ENCODE results near the gene ADAM19.
"Not testable (repeated sequence)": the region's sequence is repeated elsewhere in the genome, so short reads cannot be mapped to it uniquely, and the experiment has no call there.

The ADAM19 gene

GRCh38 chr5:157431544-157432200 is 143.9 kb downstream of the ADAM19 start:
- Histone ChIP-seq H3K27ac (no peak overlapping the region), H3K9me3 (ENCODE audit: severe bottlenecking) (peaks cover 5% of the 10 kb centered on the region), H3K4me3 (ENCODE audit: low read depth, low read length) (no peak overlapping the region), H3K36me3 (no peaks in the 10 kb centered on the region), H3K27me3 (ENCODE audit: insufficient read depth, low read depth, severe bottlenecking) (no peaks in the 10 kb centered on the region)
- DNase-seq, result no peak
- TF ChIP-seq CTCF (IDR thresholded peaks at IDR 0.05; ENCODE audit: low read depth, low read length), result peak; percentile 24; the same call in 1 of the 2 replicates

- not testable (repeated sequence) for H3K4me3 ChIP-seq (ENCODE audit: low read depth, low read length); H3K9me3 ChIP-seq (ENCODE audit: severe bottlenecking); H3K27ac ChIP-seq; DNase-seq; H3K27me3 ChIP-seq (ENCODE audit: insufficient read depth, low read depth, severe bottlenecking); H3K36me3 ChIP-seq
These were observed 145.7 kb downstream of the ADAM19 start for GRCh38 chr5:157429920-157430319.

Measured in WERI-Rb-1 (cell line).